ENCODE results near the gene FGD5. TPM values are rescaled to one million over a fixed set of nuclear protein-coding genes. Genes with fewer than 3 reads are reported as not detected.

The FGD5 gene
- total RNA-seq, 1 donor from 2014 or later = 0.22 TPM

GRCh38 chr3:14872706-14873105 is 53.9 kb downstream of the FGD5 start:
- Mint-ChIP-seq H3K27ac (ENCODE audit: unreplicated experiment) (no peak overlapping the region), H3K9me3 (ENCODE audit: low read depth) (no peaks in the 10 kb centered on the region), H3K4me3 (ENCODE audit: unreplicated experiment) (no peak overlapping the region), H3K4me1 (ENCODE audit: low read depth) (no peaks in the 10 kb centered on the region), H3K27me3 (ENCODE audit: low read depth) (peaks cover 33% of the 10 kb centered on the region), H3K36me3 (ENCODE audit: low read depth) (no peaks in the 10 kb centered on the region)
- TF ChIP-seq CTCF (IDR thresholded peaks at IDR 0.05) = no peak
- no peak for DNase-seq (ENCODE audit: low spot score)

GRCh38 chr3:14874784-14875183 is 56.0 kb downstream of the FGD5 start:
- no peak overlapping the region for H3K27ac Mint-ChIP-seq (ENCODE audit: unreplicated experiment)
- H3K4me1 Mint-ChIP-seq (ENCODE audit: low read depth) = no peaks in the 10 kb centered on the region
- no peaks in the 10 kb centered on the region for H3K36me3 Mint-ChIP-seq (ENCODE audit: low read depth)
- H3K4me3 Mint-ChIP-seq (ENCODE audit: unreplicated experiment) = no peak overlapping the region
- H3K9me3 Mint-ChIP-seq (ENCODE audit: low read depth) = no peaks in the 10 kb centered on the region
- no peak for TF ChIP-seq CTCF (IDR thresholded peaks at IDR 0.05)
- DNase-seq (ENCODE audit: low spot score) = no peak
- peaks cover 35% of the 10 kb centered on the region for H3K27me3 Mint-ChIP-seq (ENCODE audit: low read depth)

GRCh38 chr3:14875411-14876175 is 56.8 kb downstream of the FGD5 start:
- H3K9me3 Mint-ChIP-seq (ENCODE audit: low read depth) = no peaks in the 10 kb centered on the region
- no peak for TF ChIP-seq CTCF (IDR thresholded peaks at IDR 0.05)

GRCh38 chr3:14876921-14877333 is 58.2 kb downstream of the FGD5 start:
- DNase-seq (ENCODE audit: low spot score) = no peak
- TF ChIP-seq CTCF (IDR thresholded peaks at IDR 0.05) = no peak
- H3K27ac Mint-ChIP-seq (ENCODE audit: unreplicated experiment) = no peak overlapping the region
- H3K27me3 Mint-ChIP-seq (ENCODE audit: low read depth) = peaks cover 23% of the 10 kb centered on the region
- H3K4me1 Mint-ChIP-seq (ENCODE audit: low read depth) = no peaks in the 10 kb centered on the region
- H3K36me3 Mint-ChIP-seq (ENCODE audit: low read depth) = no peaks in the 10 kb centered on the region
- H3K4me3 Mint-ChIP-seq (ENCODE audit: unreplicated experiment) = no peak overlapping the region
- H3K9me3 Mint-ChIP-seq (ENCODE audit: low read depth) = no peaks in the 10 kb centered on the region

More at GRCh38 chr3:14875411-14876175, 56.8 kb downstream of the FGD5 start:
- DNase-seq (ENCODE audit: low spot score) = no peak
- no peak overlapping the region for H3K27ac Mint-ChIP-seq (ENCODE audit: unreplicated experiment)
- no peak overlapping the region for H3K4me3 Mint-ChIP-seq (ENCODE audit: unreplicated experiment)
- peaks cover 28% of the 10 kb centered on the region for H3K27me3 Mint-ChIP-seq (ENCODE audit: low read depth)
- H3K4me1 Mint-ChIP-seq (ENCODE audit: low read depth) = no peaks in the 10 kb centered on the region
- H3K36me3 Mint-ChIP-seq (ENCODE audit: low read depth) = no peaks in the 10 kb centered on the region

- Mint-ChIP-seq H3K27ac (ENCODE audit: unreplicated experiment) (no peak overlapping the region), H3K27me3 (ENCODE audit: low read depth) (peaks cover 22% of the 10 kb centered on the region), H3K36me3 (ENCODE audit: low read depth) (no peaks in the 10 kb centered on the region), H3K9me3 (ENCODE audit: low read depth) (no peaks in the 10 kb centered on the region), H3K4me3 (ENCODE audit: unreplicated experiment) (no peak overlapping the region), H3K4me1 (ENCODE audit: low read depth) (no peaks in the 10 kb centered on the region)
- no peak for DNase-seq (ENCODE audit: low spot score)
- TF ChIP-seq CTCF (IDR thresholded peaks at IDR 0.05) = no peak
These were observed 58.7 kb downstream of the FGD5 start for GRCh38 chr3:14877469-14877868.
